Glutamatergic neuron (in vitro differentiated cells): ENCODE measurements around the gene TAOK3. TPM values are rescaled to one million over a fixed set of nuclear protein-coding genes. Genes with fewer than 3 reads are reported as not detected.

ENCODE experiments used
- DNase-seq: peaks from one replicate; pipeline ENCODE4 v3.0.0; 2022
- H3K27ac Mint-ChIP-seq: one replicate; pipeline ENCODE4 v1.8.0; 2020; ENCODE audit warnings: mild to moderate bottlenecking, mixed read lengths, inconsistent platforms; ENCODE audit not compliant: unreplicated experiment
- H3K27me3 Mint-ChIP-seq: one replicate; pipeline ENCODE4 v1.8.0; 2020; ENCODE audit warnings: mild to moderate bottlenecking, moderate library complexity, mixed read lengths, inconsistent platforms; ENCODE audit not compliant: unreplicated experiment
- H3K36me3 Mint-ChIP-seq: one replicate; pipeline ENCODE4 v1.8.0; 2020; ENCODE audit warnings: mild to moderate bottlenecking, mixed read lengths, inconsistent platforms; ENCODE audit not compliant: unreplicated experiment
- H3K4me1 Mint-ChIP-seq: one replicate; pipeline ENCODE4 v1.8.0; 2020; ENCODE audit warnings: mild to moderate bottlenecking, low read depth, mixed read lengths, inconsistent platforms; ENCODE audit not compliant: unreplicated experiment
- H3K4me3 Mint-ChIP-seq: one replicate; pipeline ENCODE4 v1.8.0; 2020; ENCODE audit warnings: mild to moderate bottlenecking, mixed read lengths, inconsistent platforms; ENCODE audit not compliant: unreplicated experiment
- H3K9me3 Mint-ChIP-seq: one replicate; pipeline ENCODE4 v1.8.0; 2020; ENCODE audit warnings: mild to moderate bottlenecking, moderate library complexity, mixed read lengths, inconsistent platforms; ENCODE audit not compliant: unreplicated experiment
- total RNA-seq: library from RNA; stranded (reverse); fragmentation: NEBNext Ultra II Directional; extraction: Animal tissue kit (Norgen Biotek cat#: 25700); gene quantifications from one replicate; pipeline ENCODE4 v1.2.1, GENCODE V29; 2021; ENCODE audit not compliant: unreplicated experiment
- TF ChIP-seq, protein P1 (sequence below): fragments of 200-600 bp; sonication (generic); IDR thresholded peaks from one replicate; pipeline ENCODE4 v1.5.0; 2021; ENCODE audit not compliant: partially characterized antibody, unreplicated experiment

The TAOK3 gene
- total RNA-seq, 1 donor from 2014 or later, result 13.1 TPM

DNA sequence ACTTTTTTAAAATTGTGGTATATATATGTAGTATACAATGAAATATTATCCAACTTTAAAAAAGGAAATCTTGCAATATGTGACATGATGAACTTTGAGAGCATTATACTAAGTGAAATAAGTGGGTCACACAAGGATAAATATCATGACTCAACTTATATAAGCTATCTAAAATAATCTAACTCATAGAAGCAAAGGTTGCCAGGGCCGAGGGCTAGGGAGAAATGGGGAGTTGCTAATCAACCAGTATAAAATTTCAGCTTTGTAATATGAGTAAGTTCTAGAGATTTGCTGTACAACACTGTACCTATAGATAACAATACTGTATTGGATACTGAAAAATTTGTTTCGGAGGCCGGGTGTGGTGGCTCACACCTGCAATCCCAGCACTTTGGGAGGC is 38.5 kb downstream of the TAOK3 start:
- peaks cover 2% of the 10 kb centered on the region for H3K9me3 Mint-ChIP-seq
- no peak overlapping the region for H3K27ac Mint-ChIP-seq
- TF ChIP-seq, protein P1, sequence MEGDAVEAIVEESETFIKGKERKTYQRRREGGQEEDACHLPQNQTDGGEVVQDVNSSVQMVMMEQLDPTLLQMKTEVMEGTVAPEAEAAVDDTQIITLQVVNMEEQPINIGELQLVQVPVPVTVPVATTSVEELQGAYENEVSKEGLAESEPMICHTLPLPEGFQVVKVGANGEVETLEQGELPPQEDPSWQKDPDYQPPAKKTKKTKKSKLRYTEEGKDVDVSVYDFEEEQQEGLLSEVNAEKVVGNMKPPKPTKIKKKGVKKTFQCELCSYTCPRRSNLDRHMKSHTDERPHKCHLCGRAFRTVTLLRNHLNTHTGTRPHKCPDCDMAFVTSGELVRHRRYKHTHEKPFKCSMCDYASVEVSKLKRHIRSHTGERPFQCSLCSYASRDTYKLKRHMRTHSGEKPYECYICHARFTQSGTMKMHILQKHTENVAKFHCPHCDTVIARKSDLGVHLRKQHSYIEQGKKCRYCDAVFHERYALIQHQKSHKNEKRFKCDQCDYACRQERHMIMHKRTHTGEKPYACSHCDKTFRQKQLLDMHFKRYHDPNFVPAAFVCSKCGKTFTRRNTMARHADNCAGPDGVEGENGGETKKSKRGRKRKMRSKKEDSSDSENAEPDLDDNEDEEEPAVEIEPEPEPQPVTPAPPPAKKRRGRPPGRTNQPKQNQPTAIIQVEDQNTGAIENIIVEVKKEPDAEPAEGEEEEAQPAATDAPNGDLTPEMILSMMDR, result no peak
- no peak overlapping the region for H3K4me3 Mint-ChIP-seq
- peaks cover 6% of the 10 kb centered on the region for H3K4me1 Mint-ChIP-seq
- DNase-seq, result no peak
- H3K27me3 Mint-ChIP-seq, result peaks cover 2% of the 10 kb centered on the region
- H3K36me3 Mint-ChIP-seq, result no peaks in the 10 kb centered on the region

DNA sequence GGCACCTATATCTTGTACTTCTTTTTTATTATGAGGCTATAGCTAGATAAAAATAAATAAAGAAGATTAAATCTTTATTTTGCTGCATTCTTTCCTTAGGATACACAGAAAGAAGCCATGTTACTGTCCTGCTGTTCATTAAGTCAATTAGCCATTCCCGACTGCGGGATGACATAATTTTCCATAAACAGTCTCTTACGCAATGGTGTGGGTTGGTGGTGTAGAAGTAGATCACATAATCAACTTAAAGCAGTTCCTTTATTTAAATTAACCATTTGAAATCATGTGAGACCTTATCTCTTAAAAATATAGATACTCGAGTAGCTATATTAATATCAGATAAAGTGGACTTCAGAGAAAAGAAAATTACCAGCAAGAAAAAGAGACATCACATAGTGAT is 40.2 kb downstream of the TAOK3 start:
- Mint-ChIP-seq H3K9me3 (peaks cover 2% of the 10 kb centered on the region), H3K36me3 (no peaks in the 10 kb centered on the region), H3K27ac (no peak overlapping the region), H3K27me3 (peaks cover 2% of the 10 kb centered on the region), H3K4me3 (no peak overlapping the region), H3K4me1 (peaks cover 6% of the 10 kb centered on the region)
- DNase-seq, result no peak
- TF ChIP-seq, protein P1, result no peak

DNA sequence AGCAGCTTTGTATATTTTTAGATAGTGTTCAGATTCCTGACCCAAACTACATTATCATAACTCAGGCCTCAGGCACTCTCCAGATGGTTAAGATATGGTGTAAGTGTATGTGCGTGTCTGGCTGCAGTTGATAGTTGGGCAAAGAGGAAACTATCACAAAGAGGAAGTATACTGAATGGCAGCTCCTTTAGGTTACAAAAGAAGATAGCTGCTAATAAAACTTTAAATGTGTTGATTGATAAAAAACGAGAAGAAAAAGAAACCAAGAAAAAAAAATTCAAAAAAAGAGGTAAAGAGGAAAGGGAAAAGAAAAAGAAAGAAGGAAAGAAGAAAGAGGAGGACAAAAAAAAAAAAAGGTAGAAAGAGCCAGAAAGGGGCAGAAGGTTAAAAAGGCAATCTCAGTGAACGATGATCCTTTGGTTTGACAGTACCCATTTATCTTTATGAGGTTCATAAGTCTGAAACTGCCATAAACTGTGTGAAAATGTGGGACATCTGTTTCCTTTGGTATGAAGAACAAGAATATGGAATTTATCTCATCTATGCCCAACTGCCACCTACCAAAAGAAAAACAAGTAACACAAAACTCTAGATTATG is 42.2 kb downstream of the TAOK3 start:
- Mint-ChIP-seq H3K27me3 (peaks cover 2% of the 10 kb centered on the region), H3K4me1 (peaks cover 6% of the 10 kb centered on the region), H3K27ac (peak overlapping the region; percentile 23), H3K4me3 (no peak overlapping the region), H3K36me3 (no peaks in the 10 kb centered on the region), H3K9me3 (peaks cover 2% of the 10 kb centered on the region)
- no peak for DNase-seq
- TF ChIP-seq, protein P1, result no peak

DNA sequence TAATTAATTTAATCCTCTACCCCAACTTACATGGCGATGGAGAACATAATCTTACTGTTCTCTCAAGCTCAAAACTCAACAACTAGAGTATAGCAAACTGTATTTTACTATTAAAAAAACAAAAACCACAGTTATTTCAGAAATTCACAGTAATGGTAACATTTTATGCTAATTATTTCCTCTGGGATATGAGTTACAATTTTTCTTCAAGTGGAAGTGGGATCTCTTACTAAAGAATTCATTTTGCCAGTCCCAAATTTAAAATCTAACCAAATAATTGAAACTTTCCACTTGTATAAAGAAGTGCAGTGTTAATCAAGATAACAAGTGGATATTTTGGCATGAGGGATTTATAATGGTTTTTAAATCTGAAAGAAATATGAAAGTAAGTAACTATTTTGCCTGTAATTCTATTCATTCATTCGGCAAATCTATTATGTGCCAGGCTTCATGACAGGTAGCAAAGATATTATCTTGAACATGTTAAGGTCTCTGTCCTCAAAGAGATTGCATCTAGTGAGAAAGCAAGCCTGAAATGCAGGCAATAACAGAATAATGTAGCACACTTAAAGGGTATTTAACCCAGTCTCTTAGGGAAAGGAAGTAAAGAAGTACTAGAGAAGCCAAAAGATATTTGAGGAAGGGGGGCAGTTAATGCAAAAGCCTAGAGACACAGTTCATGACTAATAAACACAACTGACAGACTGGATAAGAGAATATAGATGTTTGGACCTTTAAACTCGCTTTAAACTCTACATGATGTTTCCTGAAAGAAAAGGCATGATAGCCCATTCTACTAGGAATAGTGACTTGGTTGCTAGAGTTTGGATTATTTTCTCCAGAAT is 44.0 kb downstream of the TAOK3 start:
- peaks cover 2% of the 10 kb centered on the region for H3K9me3 Mint-ChIP-seq
- peaks cover 2% of the 10 kb centered on the region for H3K27me3 Mint-ChIP-seq
- TF ChIP-seq, protein P1, result no peak
- no peaks in the 10 kb centered on the region for H3K36me3 Mint-ChIP-seq
- no peak for DNase-seq
- peaks cover 6% of the 10 kb centered on the region for H3K4me1 Mint-ChIP-seq
- H3K27ac Mint-ChIP-seq, result no peak overlapping the region
- H3K4me3 Mint-ChIP-seq, result no peak overlapping the region

DNA sequence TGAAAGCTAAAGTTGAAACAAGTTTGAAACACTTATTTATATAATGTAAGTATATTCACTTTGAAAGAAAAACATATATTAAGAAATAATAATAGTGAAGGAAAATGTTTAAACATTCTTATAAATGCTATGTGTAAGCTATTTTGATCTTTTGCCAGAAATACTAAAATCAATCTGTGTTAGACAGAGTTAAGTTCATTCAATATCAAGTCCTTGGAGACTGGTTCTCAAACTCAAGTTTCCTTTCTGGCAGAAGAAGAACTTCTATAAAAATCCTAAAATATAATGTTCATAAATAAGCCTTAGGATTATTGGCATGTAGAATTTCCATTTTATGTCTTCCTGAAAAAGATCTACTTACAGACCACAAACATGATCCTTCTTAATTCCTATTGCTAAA is 45.3 kb downstream of the TAOK3 start:
- Mint-ChIP-seq H3K27me3 (peaks cover 2% of the 10 kb centered on the region), H3K36me3 (no peaks in the 10 kb centered on the region), H3K27ac (no peak overlapping the region), H3K9me3 (no peaks in the 10 kb centered on the region), H3K4me1 (peaks cover 6% of the 10 kb centered on the region), H3K4me3 (no peak overlapping the region)
- TF ChIP-seq, protein P1, result no peak
- no peak for DNase-seq
